HG03442 (cell line): ENCODE data around the gene USP14.

Experiments used
- ATAC-seq: cut with Tn5 transposase; IDR thresholded peaks from one replicate; pipeline ENCODE4 v1.9.1; 2021; ENCODE audit warnings: mild to moderate bottlenecking, moderate library complexity; ENCODE audit not compliant: unreplicated experiment

The USP14 gene

DNA sequence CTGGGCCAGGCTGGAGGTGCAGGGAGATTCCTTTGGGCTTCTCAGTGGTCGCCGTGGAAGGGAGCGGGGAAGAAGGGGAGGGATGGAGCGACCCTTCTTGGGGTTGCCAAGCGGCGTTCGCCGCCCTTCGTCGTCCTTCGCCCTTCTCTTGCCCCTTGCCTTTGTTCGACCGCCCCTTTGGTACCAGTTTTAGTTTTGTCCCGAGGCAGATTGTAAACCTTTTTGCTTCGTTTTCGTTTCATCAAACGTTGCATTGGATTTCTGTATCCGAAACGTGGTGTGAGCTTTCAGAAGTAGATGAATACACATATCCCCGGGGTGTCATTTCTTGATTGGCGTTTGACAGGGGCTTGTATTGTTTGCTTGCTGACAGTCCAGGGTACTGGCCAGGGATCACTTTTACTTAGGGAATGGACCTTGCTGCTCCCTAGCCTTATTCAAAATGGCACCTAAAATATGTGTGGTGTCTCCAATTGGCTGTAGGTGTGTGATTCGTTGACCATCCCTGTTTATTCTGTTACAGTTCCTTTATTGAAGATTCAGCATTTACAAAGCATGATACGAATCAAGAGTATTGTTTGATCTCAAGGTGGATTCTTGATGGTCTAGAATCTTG is 788 bp downstream of the USP14 start:
- ATAC-seq = no peak

DNA sequence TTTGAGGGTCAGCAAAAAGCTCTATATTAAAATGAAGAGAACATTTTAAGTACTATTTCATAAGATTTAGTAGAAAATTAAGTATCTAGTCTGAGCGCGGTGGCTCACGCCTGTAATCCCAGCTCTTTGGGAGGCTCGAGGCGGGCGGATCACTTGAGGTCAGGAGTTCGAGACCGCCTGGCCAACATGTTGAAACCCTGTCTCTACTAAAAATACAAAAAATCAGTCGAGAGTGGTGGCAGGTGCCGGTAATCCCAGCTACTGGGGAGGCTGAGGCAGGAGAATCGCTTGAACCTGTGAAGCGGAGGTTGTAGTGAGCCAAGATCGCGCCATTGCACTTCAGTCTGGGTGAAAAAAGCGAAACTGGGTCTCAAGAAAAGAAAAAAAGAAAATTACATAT is 1.6 kb downstream of the USP14 start:
- ATAC-seq = no peak

DNA sequence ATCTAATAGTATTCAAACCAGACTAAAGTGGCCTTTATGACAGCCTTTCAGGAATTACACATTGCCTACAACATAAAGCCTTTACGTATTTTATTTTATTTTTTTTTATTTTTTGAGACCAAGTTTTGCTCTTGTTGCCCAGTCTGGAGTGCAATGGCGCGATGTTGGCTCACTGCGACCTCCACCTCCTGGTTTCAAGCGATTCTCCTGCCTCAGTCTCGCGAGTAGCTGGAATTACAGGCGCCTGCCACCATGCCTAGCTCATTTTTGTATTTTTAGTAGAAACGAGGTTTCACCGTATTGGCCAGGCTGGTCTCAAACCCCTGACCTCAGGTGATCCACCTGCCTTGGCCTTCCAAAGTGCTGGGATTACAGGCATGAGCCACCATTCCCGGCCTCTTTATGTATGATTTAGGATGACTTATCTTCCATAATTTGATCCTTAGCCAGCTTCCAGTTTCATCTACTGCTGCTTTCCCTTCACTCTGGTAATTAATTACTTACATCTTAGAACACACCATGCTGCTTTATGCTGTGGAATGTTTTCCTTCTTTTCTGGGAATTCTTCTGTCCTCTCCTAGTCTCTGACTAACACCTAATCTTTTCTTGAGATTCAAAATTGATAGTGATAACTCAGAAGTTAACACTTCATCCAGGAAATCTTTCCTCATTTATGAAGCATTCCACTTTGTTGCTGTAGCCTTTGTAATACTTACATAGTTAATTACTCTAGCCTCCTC is 2.6 kb downstream of the USP14 start:
- ATAC-seq = no peak

DNA sequence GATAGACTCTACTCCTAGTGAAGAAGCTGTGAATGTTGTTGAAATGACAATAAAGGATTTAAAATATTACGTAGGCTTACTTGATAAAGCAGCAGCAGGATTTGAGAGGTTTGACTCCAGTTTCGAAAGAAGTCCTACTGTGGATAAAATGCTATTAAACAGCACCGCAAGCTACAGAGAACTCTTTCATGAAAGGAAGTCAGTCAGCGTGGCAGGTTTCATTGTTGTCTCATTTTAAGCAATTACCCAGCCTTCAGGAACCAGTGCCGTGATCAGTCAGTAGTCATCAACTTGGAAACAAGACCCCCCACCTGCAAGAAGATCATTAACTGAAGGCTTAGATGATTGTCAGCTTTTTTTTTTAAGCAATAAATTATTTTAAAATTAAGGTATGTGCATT is 14.0 kb downstream of the USP14 start:
- no peak for ATAC-seq

DNA sequence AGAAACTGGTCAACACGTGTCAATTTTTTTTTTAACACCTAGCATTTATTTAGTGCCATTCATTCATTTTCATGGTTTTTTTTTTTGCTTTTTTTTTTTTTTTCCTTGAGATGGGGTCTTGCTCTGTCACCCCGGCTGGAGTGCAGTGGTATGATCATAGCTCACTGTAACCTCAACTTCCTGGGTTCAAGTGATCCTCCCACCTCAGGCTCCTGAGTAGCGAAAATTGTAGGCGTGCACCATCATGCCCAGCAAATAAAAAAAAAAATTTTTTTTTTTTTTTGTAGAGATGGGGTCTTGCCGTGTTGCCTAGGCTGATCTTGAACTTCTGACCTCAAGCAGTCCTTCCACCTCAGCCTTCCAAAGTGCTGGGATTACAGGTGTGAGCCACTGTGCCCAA is 21.1 kb downstream of the USP14 start:
- no peak for ATAC-seq

DNA sequence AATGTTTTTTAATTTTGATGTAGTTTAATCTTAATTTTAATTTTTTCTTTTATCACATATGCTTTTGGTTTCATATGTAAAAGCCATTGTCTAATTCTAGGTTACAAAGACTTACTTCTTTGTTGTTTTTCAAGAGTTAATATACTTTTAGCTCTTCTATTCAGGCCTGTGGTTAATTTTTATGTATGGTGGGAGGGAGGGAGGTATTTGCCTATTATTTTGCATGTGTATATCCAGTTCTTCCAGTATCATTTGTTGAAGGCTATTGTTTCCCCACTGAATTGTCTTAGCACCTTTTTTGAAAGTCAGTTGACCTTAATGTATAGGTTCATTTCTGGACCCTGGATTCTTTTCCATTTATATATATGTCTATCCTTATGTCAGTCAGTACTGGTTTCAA is 23.4 kb downstream of the USP14 start:
- no peak for ATAC-seq

DNA sequence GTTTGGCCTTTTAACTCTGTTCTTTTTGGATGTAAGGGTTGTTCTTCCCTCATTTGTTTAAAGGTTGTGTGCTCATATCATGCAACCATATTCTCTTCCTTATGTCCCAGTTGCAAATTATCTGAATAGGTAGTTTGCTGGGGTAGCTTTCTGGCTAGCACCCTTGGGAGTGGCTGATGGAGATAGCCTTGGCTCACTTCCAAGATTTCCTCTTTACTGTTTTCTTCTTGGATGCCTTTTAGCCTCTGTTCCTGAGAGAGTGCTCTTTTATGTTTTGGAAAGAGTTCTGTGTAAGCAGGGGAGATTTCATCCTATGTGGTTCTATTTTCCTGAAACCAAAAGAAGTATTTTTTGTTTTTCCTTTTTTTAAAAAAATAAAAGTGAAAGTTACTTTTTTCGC is 25.4 kb downstream of the USP14 start:
- ATAC-seq = no peak

DNA sequence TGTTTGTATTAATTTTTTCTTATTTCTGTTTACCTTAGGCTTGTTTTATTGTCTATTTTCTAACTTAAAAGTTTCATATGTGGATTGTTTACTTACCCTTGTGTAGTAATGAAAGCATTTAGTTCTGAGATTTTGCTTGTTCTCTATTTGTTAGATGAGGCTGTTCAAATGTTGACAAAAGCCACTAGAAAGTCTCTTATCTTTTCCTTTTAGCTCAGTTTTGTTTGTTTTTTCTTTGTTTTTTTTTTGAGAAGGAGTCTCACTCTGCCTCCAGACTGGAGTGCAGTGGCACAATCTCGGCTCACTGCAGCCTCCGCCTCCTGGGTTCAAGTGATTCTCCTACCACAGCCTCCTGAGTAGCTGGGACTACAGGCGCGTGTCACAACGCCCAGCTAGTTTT is 30.9 kb downstream of the USP14 start:
- no peak for ATAC-seq

DNA sequence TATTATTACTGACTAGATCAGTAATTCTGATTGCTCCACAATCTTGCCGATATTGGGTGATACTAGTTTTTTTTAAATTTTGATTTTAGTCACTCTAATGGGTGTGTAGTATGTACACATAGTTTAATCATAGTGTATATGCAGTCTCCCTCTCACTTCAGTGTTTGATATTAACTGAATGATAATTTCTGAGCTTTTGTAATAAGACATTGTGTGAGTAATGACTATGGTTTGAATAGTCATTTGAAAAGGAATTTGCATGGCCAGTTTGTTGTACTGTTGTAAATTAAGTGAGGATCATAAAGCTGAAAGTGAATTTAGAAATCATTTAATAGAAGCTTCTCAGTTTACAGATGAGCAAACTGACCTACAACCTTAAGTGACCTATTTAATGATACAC is 33.4 kb downstream of the USP14 start:
- ATAC-seq = no peak

DNA sequence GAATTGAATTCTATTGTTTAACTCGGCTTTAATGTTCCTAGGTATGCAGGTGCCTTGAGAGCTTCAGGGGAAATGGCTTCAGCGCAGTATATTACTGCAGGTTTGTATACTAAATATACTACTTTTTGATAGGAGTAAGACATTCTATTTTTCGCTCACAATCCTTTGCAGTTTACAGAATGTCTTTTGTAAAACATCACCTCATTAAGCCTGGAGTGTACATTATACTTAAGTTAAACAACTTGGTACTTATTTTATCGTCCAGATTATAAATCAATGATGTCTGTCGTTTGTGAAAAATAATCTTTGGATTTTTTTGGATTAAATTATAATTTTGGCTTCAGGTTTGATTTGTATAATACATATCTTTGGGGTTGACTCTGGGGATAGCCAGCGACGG is 34.4 kb downstream of the USP14 start:
- ATAC-seq = no peak

DNA sequence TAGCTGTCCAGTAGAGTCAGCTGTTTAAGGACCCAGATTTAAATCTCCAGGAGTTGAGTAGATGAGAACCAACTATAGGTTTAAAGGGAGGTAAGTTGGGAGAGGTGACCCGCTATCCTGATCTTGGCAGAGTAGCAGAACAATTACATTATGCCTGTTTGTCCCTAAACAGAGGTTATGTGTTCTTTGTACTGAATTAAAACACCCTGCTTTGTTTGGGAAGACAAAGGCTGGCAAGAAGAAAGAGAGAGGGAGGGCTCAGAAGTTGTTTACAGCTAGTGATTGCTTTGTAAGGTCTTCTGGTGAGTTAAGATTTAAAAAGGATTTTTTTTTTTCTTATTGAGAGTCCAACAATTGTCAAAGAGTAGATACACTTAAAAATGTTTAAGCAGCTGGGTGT is 37.3 kb downstream of the USP14 start:
- no peak for ATAC-seq

DNA sequence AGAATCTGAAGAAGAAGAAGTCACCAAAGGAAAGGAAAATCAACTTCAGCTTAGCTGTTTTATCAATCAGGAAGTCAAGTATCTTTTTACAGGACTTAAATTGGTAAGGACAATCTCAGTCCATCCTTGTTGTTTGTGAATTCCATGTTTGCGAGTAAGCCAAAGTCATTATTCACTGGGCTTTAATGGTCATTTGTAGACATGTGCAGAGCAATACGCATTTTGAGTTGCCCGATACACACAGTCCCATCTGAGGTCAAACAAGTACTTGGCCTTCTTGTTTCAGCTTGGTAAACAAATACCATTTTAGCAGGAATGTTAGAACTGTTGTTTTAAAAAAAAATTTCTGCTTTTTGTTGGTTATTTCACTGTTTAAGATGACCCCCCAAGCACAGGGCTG is 40.9 kb downstream of the USP14 start:
- no peak for ATAC-seq

DNA sequence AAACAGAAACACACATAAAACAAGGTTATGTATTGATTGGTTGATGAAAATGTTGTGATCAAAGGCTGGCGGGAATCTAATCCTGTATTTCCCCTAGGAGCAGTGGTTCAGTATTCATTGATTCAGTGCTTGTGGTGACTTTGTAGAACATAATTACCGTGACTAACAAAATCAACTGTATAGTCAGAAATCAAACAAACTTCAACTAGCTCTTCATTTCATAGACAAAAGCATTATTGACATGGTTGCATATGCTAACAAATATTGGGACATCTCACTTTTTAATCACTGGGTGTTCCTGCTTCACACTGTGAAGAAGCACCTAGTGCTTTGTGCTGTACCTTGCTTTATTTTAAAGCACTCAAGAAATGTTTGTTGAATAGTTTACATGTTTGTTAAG is 41.4 kb downstream of the USP14 start:
- ATAC-seq = no peak

DNA sequence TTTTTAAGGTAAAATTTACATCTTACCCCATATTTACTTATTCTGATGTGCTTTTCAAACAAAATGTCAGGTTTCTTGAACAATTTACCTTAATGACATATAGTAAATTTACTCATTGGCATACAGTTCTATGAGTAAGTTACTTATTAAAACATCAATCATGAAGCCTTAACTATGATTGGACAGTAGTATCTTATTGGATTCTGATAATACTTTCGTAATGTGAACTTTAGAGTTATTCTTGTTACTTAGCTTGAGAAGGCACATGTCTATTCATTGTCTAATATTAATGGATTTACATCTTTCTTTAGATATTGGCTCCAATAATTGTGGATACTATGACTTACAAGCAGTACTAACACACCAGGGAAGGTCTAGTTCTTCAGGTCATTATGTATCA is 51.7 kb downstream of the USP14 start:
- ATAC-seq = no peak

DNA sequence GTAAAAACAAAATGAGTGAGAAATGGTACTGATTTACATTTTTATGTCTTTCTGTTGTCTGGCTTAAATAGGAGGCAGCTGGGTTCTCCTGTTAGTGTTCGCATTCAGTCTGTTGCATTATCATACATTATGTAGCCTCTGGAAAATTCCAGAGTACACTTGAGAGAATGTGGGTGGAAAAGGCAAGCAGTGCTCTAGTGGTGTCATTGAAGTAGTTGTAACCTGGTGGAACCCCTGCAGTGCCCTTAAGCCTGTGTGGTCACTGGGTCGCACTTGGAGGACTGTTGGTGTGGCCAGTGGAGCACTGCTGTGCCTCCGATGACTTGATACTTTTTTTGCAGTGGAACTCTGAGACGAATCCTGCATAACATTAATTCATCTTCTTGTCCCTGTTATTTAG is 52.4 kb downstream of the USP14 start:
- ATAC-seq = no peak

DNA sequence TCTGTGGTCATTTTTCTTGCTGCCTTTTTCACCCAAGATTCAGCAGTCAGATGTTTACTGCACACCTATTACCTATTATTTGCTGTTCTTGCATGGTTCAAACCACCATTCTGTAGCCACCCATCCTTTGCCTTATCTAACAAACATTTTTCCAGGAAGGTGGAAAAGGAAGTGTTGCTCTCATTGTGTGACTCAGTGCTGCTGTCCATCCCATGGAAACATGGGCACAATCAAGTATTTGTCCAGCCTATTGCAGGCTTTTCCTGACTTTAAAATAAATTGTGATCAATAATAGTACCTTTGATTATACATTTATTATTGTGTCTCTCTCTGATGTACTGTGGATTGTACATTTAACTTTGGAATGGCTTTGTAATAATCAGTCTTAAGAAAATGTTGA is 53.2 kb downstream of the USP14 start:
- no peak for ATAC-seq

DNA sequence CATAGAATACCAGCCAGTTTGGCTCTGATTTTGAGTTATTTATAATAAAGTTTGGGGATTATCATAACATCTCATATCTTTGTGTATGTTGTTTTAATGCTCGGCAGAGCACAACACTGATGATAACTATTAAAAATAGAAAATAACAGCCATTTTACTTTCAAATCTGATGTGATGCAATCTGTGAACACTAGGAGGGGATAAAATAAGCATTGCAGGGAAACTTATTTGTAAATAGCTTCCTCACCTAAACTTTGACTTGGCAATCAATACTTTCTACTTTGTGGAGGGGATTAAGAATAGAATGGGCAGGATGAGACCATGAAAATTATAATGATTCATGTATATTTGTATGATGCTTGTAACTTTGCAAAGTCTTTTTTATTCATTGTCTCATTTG is 54.4 kb downstream of the USP14 start:
- no peak for ATAC-seq

DNA sequence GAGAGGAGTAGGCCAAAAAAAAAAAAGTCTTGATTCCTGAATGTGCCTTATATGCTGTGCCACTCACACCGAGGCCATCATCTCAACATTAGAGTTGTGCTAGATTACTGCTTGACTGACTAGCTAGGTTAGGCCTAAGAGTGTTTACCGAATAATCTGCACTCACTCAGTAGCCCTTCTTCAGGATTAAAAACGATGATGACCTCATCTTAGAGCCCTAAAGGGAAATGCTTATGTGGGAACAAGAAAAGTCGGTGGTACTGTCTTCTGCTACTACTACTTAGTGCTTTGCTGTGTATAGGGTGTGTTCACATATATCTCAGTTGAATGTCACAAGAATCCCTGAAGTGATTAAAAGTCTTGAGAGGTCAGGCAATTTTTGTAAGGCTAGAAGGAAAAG is 55.1 kb downstream of the USP14 start:
- no peak for ATAC-seq

DNA sequence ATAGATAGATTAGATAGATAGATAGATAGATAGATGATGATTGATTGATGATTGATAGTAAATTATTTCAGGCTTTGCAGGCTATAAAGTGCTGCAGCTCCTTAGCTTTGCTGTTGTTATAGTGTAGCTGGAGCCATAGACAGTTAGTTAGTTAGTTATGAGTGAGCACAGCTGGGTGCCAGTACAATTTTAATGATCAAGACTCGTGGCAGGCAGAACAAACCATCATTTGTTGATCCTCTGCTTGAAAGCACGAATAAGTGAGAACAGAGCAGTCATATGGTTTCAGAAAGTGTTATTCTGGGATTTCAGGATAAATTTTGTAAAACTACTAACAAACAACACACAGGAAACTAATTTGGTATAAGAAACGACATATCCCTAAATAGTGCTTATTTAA is 55.6 kb downstream of the USP14 start:
- ATAC-seq = no peak

DNA sequence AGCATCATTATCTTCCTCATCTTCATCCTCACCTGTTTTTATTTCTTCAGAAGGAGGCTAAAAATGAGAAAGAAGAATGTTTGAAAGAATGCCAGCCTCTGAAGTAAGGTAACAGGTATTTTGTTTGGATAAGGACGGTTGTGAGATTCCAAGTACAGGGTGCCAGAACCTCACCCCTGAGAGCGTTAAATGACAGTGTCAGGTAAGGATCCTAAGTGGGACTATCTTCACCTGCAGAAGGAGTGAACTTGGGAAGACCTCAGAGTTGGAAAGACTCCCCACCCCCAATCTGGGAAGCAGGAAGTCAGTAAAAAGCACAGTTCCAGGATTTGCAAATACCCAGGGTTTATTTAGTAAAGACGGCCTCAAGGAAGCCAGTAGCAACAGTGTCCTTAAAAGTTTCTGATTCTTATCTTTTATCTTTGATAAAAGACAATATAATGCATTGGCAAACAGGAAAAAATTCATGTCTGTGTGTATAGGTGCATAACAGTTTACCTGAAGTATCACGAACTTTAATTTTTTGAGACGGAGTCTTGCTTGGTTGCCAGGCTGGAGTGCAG is 57.2 kb downstream of the USP14 start:
- no peak for ATAC-seq

DNA sequence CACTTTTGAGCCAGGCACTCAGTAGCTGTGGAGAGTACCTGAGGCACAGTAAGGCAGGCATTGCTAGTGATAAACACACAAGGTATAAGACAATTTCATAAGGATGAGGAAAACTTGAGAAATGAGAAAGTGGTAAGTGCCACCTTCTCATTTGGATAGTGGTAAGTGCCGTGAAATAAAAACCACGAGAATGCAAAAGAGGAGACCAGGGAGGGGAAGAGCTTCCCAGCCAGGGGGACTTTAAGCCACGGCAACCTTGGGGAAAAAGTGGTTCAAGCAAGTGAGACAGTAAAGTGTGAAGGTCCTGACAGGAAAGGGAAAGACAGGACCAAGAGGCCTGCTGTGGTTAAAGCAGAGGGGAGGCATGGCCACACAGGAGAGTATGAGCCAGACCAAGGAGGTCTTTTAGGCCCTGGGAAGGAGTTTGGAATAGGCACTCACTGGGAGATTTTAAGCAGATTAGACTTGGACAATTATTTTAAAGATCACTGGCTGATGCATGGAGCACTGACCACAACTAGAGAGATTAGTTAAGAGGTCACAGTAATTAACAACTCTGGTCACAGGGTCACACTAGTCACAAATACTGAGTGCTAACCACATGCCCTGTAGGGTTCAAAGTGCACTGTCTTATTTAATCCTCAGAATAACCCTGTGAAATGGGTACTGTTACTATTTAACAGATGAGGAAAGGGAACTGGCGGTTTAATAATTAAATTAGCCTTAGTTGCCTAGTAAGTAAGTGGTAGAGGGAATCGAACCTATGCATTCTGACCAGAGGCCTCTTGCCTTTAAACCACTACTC is 59.4 kb downstream of the USP14 start:
- ATAC-seq = no peak

DNA sequence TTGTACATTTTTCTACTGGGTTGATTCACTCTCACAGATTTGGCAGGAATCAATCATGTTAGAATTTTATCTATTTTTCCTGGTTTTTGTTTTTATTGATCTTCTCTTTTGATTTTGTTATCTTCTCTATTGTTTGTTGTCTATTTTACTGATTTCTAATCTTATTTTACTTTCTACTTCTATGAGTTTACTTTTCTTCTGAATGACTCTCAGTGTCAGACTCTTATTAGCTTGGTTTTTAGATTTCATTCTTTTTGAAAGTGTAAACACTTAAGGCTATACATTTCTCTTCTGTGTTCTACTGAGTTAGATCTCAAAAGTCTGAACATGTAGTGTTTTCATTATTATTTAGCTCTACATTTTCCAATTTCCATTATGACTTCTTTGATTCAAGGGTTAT is 62.4 kb downstream of the USP14 start:
- ATAC-seq = no peak
